ENCODE data around the gene CD22.

- no peak for TF ChIP-seq CTCF (IDR thresholded peaks at IDR 0.05; ENCODE audit: low read depth, low read length)
- TF ChIP-seq POLR2A (IDR thresholded peaks at IDR 0.05; ENCODE audit: extremely low read depth, insufficient read length): no peak
Observed at GRCh38 chr19:35388277-35389054, 59.5 kb downstream of the CD22 start.
